Measurements from ENCODE around the gene MROH2A.
A peak's percentile ranks its signal among the peaks of the same experiment; 100 is the strongest.
"Not testable (repeated sequence)": the region's sequence is repeated elsewhere in the genome, so short reads cannot be mapped to it uniquely, and the experiment has no call there.

Gene MROH2A

GRCh38 chr2:233862261-233862768 lies 84.2 kb downstream of the MROH2A start:
- Histone ChIP-seq H3K36me3 (no peaks in the 10 kb centered on the region), H3K4me3 (no peak overlapping the region), H3K27me3 (no peaks in the 10 kb centered on the region), H3K9me3 (no peaks in the 10 kb centered on the region), H3K4me1 (no peaks in the 10 kb centered on the region), H3K27ac (no peak overlapping the region)
- DNase-seq = no peak
- intact Hi-C loops (cut with DNase I; ENCODE audit: low total_unique reads) = no loop called here
- no peak for TF ChIP-seq CTCF (IDR thresholded peaks at IDR 0.05)

- H3K9me3 ChIP-seq = no peaks in the 10 kb centered on the region
- no peaks in the 10 kb centered on the region for H3K36me3 ChIP-seq
- no peak for DNase-seq
- no peak overlapping the region for H3K27ac ChIP-seq
- H3K4me1 ChIP-seq = no peaks in the 10 kb centered on the region
- no peak for TF ChIP-seq CTCF (IDR thresholded peaks at IDR 0.05)
- H3K27me3 ChIP-seq = no peaks in the 10 kb centered on the region
- H3K4me3 ChIP-seq = no peak overlapping the region
- intact Hi-C loops (cut with DNase I; ENCODE audit: low total_unique reads) = no loop called here
These were observed 87.7 kb downstream of the MROH2A start for GRCh38 chr2:233865838-233866237.

GRCh38 chr2:233866479-233866878 lies 88.3 kb downstream of the MROH2A start:
- intact Hi-C loops (cut with DNase I; ENCODE audit: low total_unique reads) = no loop called here
- Histone ChIP-seq H3K9me3 (no peaks in the 10 kb centered on the region), H3K27ac (no peak overlapping the region), H3K4me3 (no peak overlapping the region), H3K36me3 (no peaks in the 10 kb centered on the region), H3K4me1 (no peaks in the 10 kb centered on the region), H3K27me3 (no peaks in the 10 kb centered on the region)
- no peak for DNase-seq
- TF ChIP-seq CTCF (IDR thresholded peaks at IDR 0.05) = no peak

GRCh38 chr2:233867993-233868532 lies 89.9 kb downstream of the MROH2A start, which contains the start of gene MSL3B:
Gene MSL3B (minus strand): TSS chr2:233868386.
- H3K4me1 ChIP-seq = no peaks in the 10 kb centered on the region
- H3K4me3 ChIP-seq = peak within 1 kb of the TSS; percentile 41 to 54
- H3K36me3 ChIP-seq = no peaks in the 10 kb centered on the region
- H3K9me3 ChIP-seq = no peaks in the 10 kb centered on the region
- no peak within 1 kb of the TSS for H3K27ac ChIP-seq
- no peak for TF ChIP-seq CTCF (IDR thresholded peaks at IDR 0.05)
- H3K27me3 ChIP-seq = peaks cover 0 to 1% of the 10 kb centered on the region in 2 donors
- intact Hi-C loops (cut with DNase I; ENCODE audit: low total_unique reads) = no loop called here
- no peak for DNase-seq

GRCh38 chr2:233871432-233871831 lies 93.3 kb downstream of the MROH2A start:
- H3K4me3 ChIP-seq = no peak overlapping the region
- H3K27ac ChIP-seq = no peak overlapping the region
- peaks cover 0 to 3% of the 10 kb centered on the region in 2 donors for H3K27me3 ChIP-seq
- TF ChIP-seq CTCF (IDR thresholded peaks at IDR 0.05) = no peak
- H3K9me3 ChIP-seq = no peaks in the 10 kb centered on the region
- H3K36me3 ChIP-seq = no peaks in the 10 kb centered on the region
- intact Hi-C loops (cut with DNase I; ENCODE audit: low total_unique reads) = no loop called here
- H3K4me1 ChIP-seq = no peaks in the 10 kb centered on the region
- DNase-seq = no peak

GRCh38 chr2:233872125-233872524 lies 94.0 kb downstream of the MROH2A start:
- DNase-seq; H3K27me3 ChIP-seq; H3K4me3 ChIP-seq; intact Hi-C loops (cut with DNase I; ENCODE audit: low total_unique reads); H3K4me1 ChIP-seq; H3K36me3 ChIP-seq; H3K9me3 ChIP-seq; H3K27ac ChIP-seq: not testable (repeated sequence)

All from tibial artery (tissue), 4 donors.